Heart right ventricle (tissue), 16 donors: ENCODE measurements around the gene NDRG3. TPM values are rescaled to one million over a fixed set of nuclear protein-coding genes. Genes with fewer than 3 reads are reported as not detected.

Experiments
- ATAC-seq, 8 donors: fragments of 200-7000 bp; cut with Tn5 transposase; one replicate each; pipeline ENCODE4 v1.9.1; 2020; ENCODE audit warnings: mild to moderate bottlenecking in 8 of 8, moderate library complexity in 8 of 8, moderate number of reproducible peaks in 1 of 8
- DNase-seq, 2 donors: peaks; one replicate each; pipeline ENCODE4 v3.0.0-alpha.2; 2020
- H3K27ac ChIP-seq, 10 donors: fragments of 200-600 bp; sonication (generic) in 2 of 10; one replicate each; pipeline versions ENCODE4 v1.5.0 to v1.8.0; 2020 to 2022; ENCODE audit warnings: mild to moderate bottlenecking in 3 of 10
- H3K27me3 ChIP-seq, 7 donors: fragments of 200-600 bp; one replicate each; pipeline ENCODE4 v1.8.0; 2021 to 2022; ENCODE audit warnings: mild to moderate bottlenecking in 2 of 7
- H3K36me3 ChIP-seq, 9 donors: fragments of 200-600 bp; sonication (generic) in 1 of 9; one replicate each; pipeline versions ENCODE4 v1.5.0 to v1.8.0; 2020 to 2022; ENCODE audit warnings: mild to moderate bottlenecking in 2 of 9
- H3K4me1 ChIP-seq, 9 donors: fragments of 200-600 bp; sonication (generic) in 1 of 9; one replicate each; pipeline versions ENCODE4 v1.5.0 to v1.8.0; 2020 to 2022; ENCODE audit warnings: mild to moderate bottlenecking in 4 of 9
- H3K4me3 ChIP-seq, 10 donors: fragments of 200-600 bp; sonication (generic) in 2 of 10; one replicate each; pipeline versions ENCODE4 v1.5.0 to v1.8.0; 2020 to 2022; ENCODE audit warnings: mild to moderate bottlenecking in 7 of 10, moderate library complexity in 2 of 10
- H3K9me3 ChIP-seq, 11 donors: fragments of 200-600 bp in 10 of 11; sonication (generic) in 2 of 11; one replicate each; pipeline versions ENCODE4 v1.5.0 to v1.8.0; 2013 to 2022; ENCODE audit warnings: mild to moderate bottlenecking in 2 of 11, control low read depth in 1 of 11, moderate library complexity in 1 of 11
- WGBS, 2 donors: extraction: QIAGEN DNeasy Blood & Tissue Kit; methylation state at CpG; one replicate each; pipeline ENCODE4 v1.1.7; 2013; ENCODE audit warnings: inconsistent platforms in 1 of 2; 5-methylcytosine and 5-hydroxymethylcytosine counted together
- intact Hi-C, 10 donors: fragments of 100-400 bp; cut with DNase I; formaldehyde crosslinking; loops; one replicate each; pipeline versions ENCODE4 v1.11.1 to v1.14.2; 2022
- polyA plus RNA-seq, 2 donors: library from polyadenylated mRNA; stranded (reverse); fragments of 200-250 nt; gene quantifications; one replicate each; pipeline ENCODE4 v1.2.3, GENCODE V29; 2013
- total RNA-seq, 10 donors: library from RNA; stranded (reverse); fragmentation: NEBNext Ultra II Directional in 3 of 10; extraction: Animal tissue kit (Norgen Biotek cat#: 25700) in 3 of 10; gene quantifications; one replicate each; pipeline versions ENCODE4 v1.2.1 to v1.2.4, GENCODE V29; 2021 to 2023
- TF ChIP-seq, protein P1 (sequence below), 9 donors: fragments of 200-600 bp; sonication (generic) in 2 of 9; IDR thresholded peaks; one replicate each; pipeline versions ENCODE4 v1.5.0 to v1.8.0; 2021 to 2022; ENCODE audit warnings: antibody characterized with exemption in 9 of 9, mild to moderate bottlenecking in 5 of 9, moderate library complexity in 1 of 9
- donor health status: Arrhythmogenic right ventricular cardiomyopathy.
- donor health status: ischemic (EF 13 %, LVEDD 7.1; RV severe dilation, severe dysfunction).
- donor health status: healthy with polysubstance abuse.
- donor health status: DM: no; HTN: yes; CAD: no.
- donor health status: DM: no; HTN: no; CAD: no.
- donor health status: ischemic (EF 25% LVEDD 6.9; RV normal size, moderate dysfunction).
- donor health status: ischemic (EF 25% LVEDD 5.7; RV mildly dilated, moderate dysfunction).
- donor health status: healthy.
- donor health status: DM: yes; HTN: yes; CAD: no.
- donor health status: Ischemic cardiomyopathy.
- donor health status: ischemic (EF 35%, LVEDD 5.7; RV mildly dilated, moderate dysfunction).
- donor health status: nonischemic (EF 11% LVEDD 7.7; RV severe dilation, severe dysfunction).
- donor health status: DM: yes; HTN: yes; CAD: no.
- donor health status: PGD.
- donor health status: ischemic (EF 29% LVEDD 5.4; RV normal size, mild dysfunction).
- donor health status: nonischemic (EF 23%, LVEDD 6.1; RV moderate dilation, normal function).

The NDRG3 gene
- total and polyA plus RNA-seq, 12 donors, result 19.3 to 37.0 (median 29.9) TPM

DNA sequence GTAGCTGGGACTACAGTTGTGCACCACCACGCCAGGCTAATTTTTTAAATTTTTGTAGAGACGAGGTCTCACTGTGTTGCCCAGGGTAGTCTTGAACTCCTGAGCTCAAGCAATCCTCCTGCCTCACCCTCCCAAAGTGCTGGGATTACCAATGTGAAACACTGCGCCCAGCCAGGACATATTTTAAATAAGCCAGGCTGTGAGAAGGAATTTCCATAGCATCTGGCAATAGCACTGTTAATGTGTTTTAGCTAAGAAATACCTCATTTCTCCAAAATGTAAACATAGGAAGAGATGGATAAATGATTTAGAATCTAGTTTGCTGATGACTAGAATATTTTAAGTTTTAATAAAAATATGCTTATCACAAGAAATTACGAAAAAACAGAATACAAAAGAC, 72.9 kb downstream of the NDRG3 start:
- Histone ChIP-seq H3K36me3 (peaks cover 0 to 96% (median 20%) of the 10 kb centered on the region in 9 donors), H3K27ac (no peak overlapping the region), H3K4me1 (no peaks in the 10 kb centered on the region), H3K9me3 (no peaks in the 10 kb centered on the region), H3K4me3 (no peak overlapping the region), H3K27me3 (no peaks in the 10 kb centered on the region)
- intact Hi-C loops, result no loop called here
- DNase-seq (no peak), ATAC-seq (no peak)
- TF ChIP-seq, protein P1, sequence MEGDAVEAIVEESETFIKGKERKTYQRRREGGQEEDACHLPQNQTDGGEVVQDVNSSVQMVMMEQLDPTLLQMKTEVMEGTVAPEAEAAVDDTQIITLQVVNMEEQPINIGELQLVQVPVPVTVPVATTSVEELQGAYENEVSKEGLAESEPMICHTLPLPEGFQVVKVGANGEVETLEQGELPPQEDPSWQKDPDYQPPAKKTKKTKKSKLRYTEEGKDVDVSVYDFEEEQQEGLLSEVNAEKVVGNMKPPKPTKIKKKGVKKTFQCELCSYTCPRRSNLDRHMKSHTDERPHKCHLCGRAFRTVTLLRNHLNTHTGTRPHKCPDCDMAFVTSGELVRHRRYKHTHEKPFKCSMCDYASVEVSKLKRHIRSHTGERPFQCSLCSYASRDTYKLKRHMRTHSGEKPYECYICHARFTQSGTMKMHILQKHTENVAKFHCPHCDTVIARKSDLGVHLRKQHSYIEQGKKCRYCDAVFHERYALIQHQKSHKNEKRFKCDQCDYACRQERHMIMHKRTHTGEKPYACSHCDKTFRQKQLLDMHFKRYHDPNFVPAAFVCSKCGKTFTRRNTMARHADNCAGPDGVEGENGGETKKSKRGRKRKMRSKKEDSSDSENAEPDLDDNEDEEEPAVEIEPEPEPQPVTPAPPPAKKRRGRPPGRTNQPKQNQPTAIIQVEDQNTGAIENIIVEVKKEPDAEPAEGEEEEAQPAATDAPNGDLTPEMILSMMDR (IDR thresholded peaks at IDR 0.05), result no peak
- 90 to 96% methylated on average over 4 of the region's 4 CpGs for WGBS, 2 donors

DNA sequence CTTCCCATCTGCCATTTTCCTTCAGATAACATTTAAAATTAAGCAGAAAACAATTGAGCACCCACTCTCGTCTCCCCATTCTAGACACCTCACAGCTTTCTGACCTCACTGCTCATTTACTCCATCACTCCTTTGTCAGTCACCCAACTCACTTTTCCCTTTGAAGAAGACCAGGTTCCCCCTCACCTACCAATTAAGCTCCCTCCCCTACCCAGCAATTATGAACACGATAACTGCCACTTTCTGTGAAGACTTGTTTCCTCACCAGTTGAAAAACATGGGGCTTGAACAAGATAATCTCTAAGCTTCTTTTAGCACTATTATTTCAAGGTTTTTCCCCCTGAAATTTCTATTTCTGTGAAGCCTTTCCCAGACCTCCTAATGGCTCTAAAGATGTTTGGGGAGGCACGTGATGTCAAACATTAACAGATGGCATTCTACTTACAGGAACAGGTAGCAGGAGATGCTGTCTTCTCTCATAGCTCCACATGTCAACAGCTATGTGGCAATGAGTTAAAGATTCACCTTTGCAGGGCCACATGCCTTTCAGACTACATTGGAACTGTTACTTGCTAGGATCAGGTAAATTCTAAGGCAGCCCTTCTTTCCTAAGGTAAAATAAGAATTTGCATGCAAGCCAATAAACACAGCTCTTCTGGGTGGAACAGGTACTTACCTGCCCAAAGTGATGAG, 75.1 kb downstream of the NDRG3 start:
- Histone ChIP-seq H3K36me3 (peaks cover 0 to 95% (median 23%) of the 10 kb centered on the region in 9 donors), H3K27me3 (no peaks in the 10 kb centered on the region), H3K4me3 (no peak overlapping the region), H3K9me3 (no peaks in the 10 kb centered on the region), H3K4me1 (no peaks in the 10 kb centered on the region), H3K27ac (no peak overlapping the region)
- DNase-seq (no peak), ATAC-seq (no peak)
- intact Hi-C loops, result no loop called here
- TF ChIP-seq, protein P1 (IDR thresholded peaks at IDR 0.05), result no peak
- 91 to 96% methylated on average over 3 of the region's 3 CpGs for WGBS, 2 donors

DNA sequence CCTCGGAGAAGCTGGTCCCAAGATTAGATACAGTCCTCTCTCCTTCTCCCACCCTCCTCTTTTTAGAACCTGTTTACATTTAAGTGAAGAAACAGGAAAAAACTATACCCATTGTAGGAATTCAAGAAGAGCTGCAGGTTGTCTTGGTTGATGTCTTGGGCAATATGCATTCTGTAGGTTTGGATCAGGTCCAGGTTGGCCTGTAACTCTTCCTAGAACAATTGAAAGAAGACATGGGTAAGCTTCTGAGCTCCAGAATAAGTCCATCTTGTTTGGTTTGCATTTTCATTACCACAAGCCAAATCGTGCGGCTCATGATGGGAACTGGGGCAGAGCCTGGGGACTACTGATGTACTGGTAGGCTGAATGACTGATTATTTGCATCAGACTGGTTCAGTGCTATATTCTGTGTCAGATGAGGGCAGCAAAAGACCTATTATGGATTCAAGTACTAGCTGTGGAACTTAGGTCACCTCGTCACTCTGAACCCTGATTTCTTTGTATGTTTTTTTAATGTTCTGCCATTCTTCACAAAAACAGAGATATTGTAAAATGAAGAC, 79.6 kb downstream of the NDRG3 start:
- WGBS, 2 donors, result 70 to 73% methylated on average over 4 of the region's 4 CpGs
- no peaks in the 10 kb centered on the region for H3K9me3 ChIP-seq
- intact Hi-C loops, result loop anchor here in 1 of 10 donors (10.0 kb wide), 1 partner anchor 219 kb away; no protein-coding TSS in a partner anchor
- peaks cover 0 to 3% (median 0%) of the 10 kb centered on the region in 9 donors for H3K4me1 ChIP-seq
- no peaks in the 10 kb centered on the region for H3K27me3 ChIP-seq
- no peak for DNase-seq
- peak in 1 of 8 donors; percentile 55 for ATAC-seq
- TF ChIP-seq, protein P1 (IDR thresholded peaks at IDR 0.05), result peak in 4 of 9 donors; percentile 24 to 42 (median 30)
- H3K4me3 ChIP-seq, result no peak overlapping the region
- H3K36me3 ChIP-seq, result peaks cover 0 to 100% (median 45%) of the 10 kb centered on the region in 9 donors
- H3K27ac ChIP-seq, result no peak overlapping the region

DNA sequence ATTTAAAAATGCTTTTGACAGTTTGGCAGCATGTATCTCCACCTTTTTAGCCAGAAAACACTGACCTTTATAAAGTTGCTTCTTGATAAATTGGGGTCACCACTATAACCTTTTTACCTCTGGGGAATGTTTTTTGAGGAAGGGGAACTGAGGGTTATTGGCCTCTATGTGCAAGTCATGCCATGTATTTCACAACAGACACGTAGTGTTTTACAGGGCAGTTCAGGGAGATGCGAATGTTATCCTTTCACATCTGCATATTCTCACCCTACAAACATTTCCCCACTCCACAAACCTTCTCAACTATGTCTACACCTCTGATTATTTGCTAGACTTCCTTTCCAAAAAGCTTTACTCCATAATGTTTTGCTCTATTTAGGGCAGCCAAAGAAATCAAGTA, 82.9 kb downstream of the NDRG3 start:
- no peak for ATAC-seq
- 72 to 81% methylated on average over 2 of the region's 2 CpGs for WGBS, 2 donors

More for the DNA sequence above, 82.9 kb downstream of the NDRG3 start:
- no peak for DNase-seq
- Histone ChIP-seq H3K4me3 (no peak overlapping the region), H3K27me3 (no peaks in the 10 kb centered on the region), H3K9me3 (no peaks in the 10 kb centered on the region), H3K4me1 (peaks cover 0 to 13% (median 0%) of the 10 kb centered on the region in 9 donors), H3K36me3 (peaks cover 0 to 100% (median 48%) of the 10 kb centered on the region in 9 donors), H3K27ac (no peak overlapping the region)
- TF ChIP-seq, protein P1 (IDR thresholded peaks at IDR 0.05), result no peak
- intact Hi-C loops, result loop anchor here in 1 of 10 donors (10.0 kb wide), 1 partner anchor 222 kb away; no protein-coding TSS in a partner anchor
